T-helper 17 cell (primary cell): Measurements from ENCODE around the gene PCDHA2. TPM values are rescaled to one million over a fixed set of nuclear protein-coding genes. Genes with fewer than 3 reads are reported as not detected.
"Not testable (repeated sequence)": the region's sequence is repeated elsewhere in the genome, so short reads cannot be mapped to it uniquely, and the experiment has no call there.

ENCODE experiments used
- ATAC-seq: fragments of 150-1000 bp; cut with Tn5 transposase; 2 replicates; pipeline ENCODE4 v1.10.0; 2021; ENCODE audit warnings: mild to moderate bottlenecking, moderate library complexity
- DNase-seq, 3 donors: peaks; one replicate each; pipeline versions ENCODE4 v3.0.0 to v3.0.0-alpha.2; 2020 to 2021
- H3K9me3 ChIP-seq: one replicate; pipeline ENCODE4 v1.7.0; 2013; ENCODE audit warnings: low read length, mild to moderate bottlenecking; ENCODE audit not compliant: control insufficient read depth, poor library complexity, severe bottlenecking
- H3K27ac Mint-ChIP-seq: one replicate; pipeline ENCODE4 v1.8.0; 2022; ENCODE audit warnings: mild to moderate bottlenecking, moderate library complexity, mixed read lengths
- H3K27me3 Mint-ChIP-seq: one replicate; pipeline ENCODE4 v1.8.0; 2022; ENCODE audit warnings: mixed read lengths
- H3K36me3 Mint-ChIP-seq: one replicate; pipeline ENCODE4 v1.8.0; 2022; ENCODE audit warnings: low read depth, mixed read lengths
- H3K4me1 Mint-ChIP-seq: one replicate; pipeline ENCODE4 v1.8.0; 2022; ENCODE audit warnings: mild to moderate bottlenecking, mixed read lengths
- H3K4me3 Mint-ChIP-seq: one replicate; pipeline ENCODE4 v1.8.0; 2022; ENCODE audit warnings: mild to moderate bottlenecking, moderate library complexity, mixed read lengths
- total RNA-seq, 4 donors: library from RNA in 2 of 4; stranded (reverse) in 2 of 4; gene quantifications; one replicate each; pipeline ENCODE4 v1.2.3 and lab custom pipeline; 2022 to 2026

PCDHA2 gene
- total RNA-seq, 2 donors from 2014 or later = not detected

- H3K9me3 ChIP-seq = peaks cover 4% of the 10 kb centered on the region
- Mint-ChIP-seq H3K36me3 (no peaks in the 10 kb centered on the region), H3K4me3 (no peak within 1 kb of the TSS), H3K27me3 (peaks cover 9% of the 10 kb centered on the region), H3K4me1 (no peaks in the 10 kb centered on the region), H3K27ac (no peak within 1 kb of the TSS)
- ATAC-seq (no peak), DNase-seq (no peak)
These were observed 6.3 kb downstream of the PCDHA2 start, which contains the start of gene PCDHA3 for GRCh38 chr5:140800816-140801493. PCDHA3 (plus strand) TSS chr5:140801057.

- H3K4me1 Mint-ChIP-seq = no peaks in the 10 kb centered on the region
- H3K36me3 Mint-ChIP-seq = no peaks in the 10 kb centered on the region
- peaks cover 12% of the 10 kb centered on the region for H3K27me3 Mint-ChIP-seq
- DNase-seq (no peak), ATAC-seq (no peak)
- no peak overlapping the region for H3K4me3 Mint-ChIP-seq
- no peak overlapping the region for H3K27ac Mint-ChIP-seq
- H3K9me3 ChIP-seq = peaks cover 4% of the 10 kb centered on the region
These were observed 6.8 kb downstream of the PCDHA2 start for GRCh38 chr5:140801494-140801841.

GRCh38 chr5:140802381-140802780 is 7.7 kb downstream of the PCDHA2 start:
- not testable (repeated sequence) for H3K9me3 ChIP-seq, H3K36me3 Mint-ChIP-seq, H3K27ac Mint-ChIP-seq, H3K4me1 Mint-ChIP-seq, ATAC-seq, DNase-seq, H3K4me3 Mint-ChIP-seq
- peaks cover 12% of the 10 kb centered on the region for H3K27me3 Mint-ChIP-seq

GRCh38 chr5:140802781-140803271 is 8.2 kb downstream of the PCDHA2 start:
- Mint-ChIP-seq H3K4me3 (no peak overlapping the region), H3K36me3 (no peaks in the 10 kb centered on the region), H3K4me1 (no peaks in the 10 kb centered on the region), H3K27me3 (peaks cover 12% of the 10 kb centered on the region), H3K27ac (no peak overlapping the region)
- no peak for ATAC-seq
- H3K9me3 ChIP-seq = peaks cover 4% of the 10 kb centered on the region
- DNase-seq = no peak

- Mint-ChIP-seq H3K4me3 (no peak within 1 kb of the TSS), H3K4me1 (no peaks in the 10 kb centered on the region), H3K27me3 (peaks cover 12% of the 10 kb centered on the region), H3K27ac (no peak within 1 kb of the TSS), H3K36me3 (no peaks in the 10 kb centered on the region)
- peaks cover 4% of the 10 kb centered on the region for H3K9me3 ChIP-seq
- ATAC-seq (no peak), DNase-seq (no peak)
These were observed 12.5 kb downstream of the PCDHA2 start, which contains the start of gene PCDHA4 for GRCh38 chr5:140806834-140807775. PCDHA4 (plus strand) TSS chr5:140807068.

- H3K27me3 Mint-ChIP-seq = peaks cover 12% of the 10 kb centered on the region
- not testable (repeated sequence) for H3K9me3 ChIP-seq, DNase-seq, ATAC-seq, H3K4me3 Mint-ChIP-seq, H3K27ac Mint-ChIP-seq, H3K4me1 Mint-ChIP-seq, H3K36me3 Mint-ChIP-seq
These were observed 13.7 kb downstream of the PCDHA2 start for GRCh38 chr5:140808241-140808888.

GRCh38 chr5:140808889-140809291 is 14.2 kb downstream of the PCDHA2 start:
- H3K27ac Mint-ChIP-seq = no peak overlapping the region

GRCh38 chr5:140821375-140822280 is 27.0 kb downstream of the PCDHA2 start, which contains the start of gene PCDHA5:
PCDHA5 (plus strand) TSS chr5:140821613.
- H3K27me3 Mint-ChIP-seq = no peaks in the 10 kb centered on the region
- no peak within 1 kb of the TSS for H3K4me3 Mint-ChIP-seq
- ATAC-seq = no peak
- H3K27ac Mint-ChIP-seq = no peak within 1 kb of the TSS
- no peaks in the 10 kb centered on the region for H3K36me3 Mint-ChIP-seq
- no peaks in the 10 kb centered on the region for H3K9me3 ChIP-seq
- H3K4me1 Mint-ChIP-seq = no peaks in the 10 kb centered on the region
- no peak for DNase-seq

More at GRCh38 chr5:140808889-140809291, 14.2 kb downstream of the PCDHA2 start:
- Mint-ChIP-seq H3K4me3 (no peak overlapping the region), H3K27me3 (peaks cover 12% of the 10 kb centered on the region), H3K4me1 (no peaks in the 10 kb centered on the region), H3K36me3 (no peaks in the 10 kb centered on the region)
- no peak for DNase-seq
- H3K9me3 ChIP-seq = peaks cover 2% of the 10 kb centered on the region
- ATAC-seq = no peak

- no peaks in the 10 kb centered on the region for H3K9me3 ChIP-seq
- DNase-seq = no peak
- H3K4me3 Mint-ChIP-seq = no peak overlapping the region
- peaks cover 6% of the 10 kb centered on the region for H3K27me3 Mint-ChIP-seq
- H3K27ac Mint-ChIP-seq = no peak overlapping the region
- no peak for ATAC-seq
- H3K4me1 Mint-ChIP-seq = no peaks in the 10 kb centered on the region
- no peaks in the 10 kb centered on the region for H3K36me3 Mint-ChIP-seq
These were observed 27.6 kb downstream of the PCDHA2 start for GRCh38 chr5:140822281-140822629.

GRCh38 chr5:140822969-140823368 is 28.3 kb downstream of the PCDHA2 start:
- H3K9me3 ChIP-seq, H3K36me3 Mint-ChIP-seq, DNase-seq, H3K27ac Mint-ChIP-seq, H3K4me3 Mint-ChIP-seq, H3K4me1 Mint-ChIP-seq, ATAC-seq: not testable (repeated sequence)
- peaks cover 12% of the 10 kb centered on the region for H3K27me3 Mint-ChIP-seq

GRCh38 chr5:140823475-140823874 is 28.8 kb downstream of the PCDHA2 start:
- H3K4me1 Mint-ChIP-seq = no peaks in the 10 kb centered on the region
- DNase-seq (no peak), ATAC-seq (no peak)
- no peaks in the 10 kb centered on the region for H3K36me3 Mint-ChIP-seq
- H3K4me3 Mint-ChIP-seq = no peak overlapping the region
- H3K9me3 ChIP-seq = no peaks in the 10 kb centered on the region
- no peak overlapping the region for H3K27ac Mint-ChIP-seq
- peaks cover 17% of the 10 kb centered on the region for H3K27me3 Mint-ChIP-seq

GRCh38 chr5:140827704-140828361 is 33.2 kb downstream of the PCDHA2 start, which contains the start of gene PCDHA6:
PCDHA6 (plus strand) TSS chr5:140827960; CDS start chr5:140828092, 132 bp downstream.
- Mint-ChIP-seq H3K27ac (no peak within 1 kb of the TSS), H3K27me3 (peaks cover 18% of the 10 kb centered on the region), H3K4me1 (no peaks in the 10 kb centered on the region), H3K4me3 (no peak within 1 kb of the TSS), H3K36me3 (no peaks in the 10 kb centered on the region)
- no peaks in the 10 kb centered on the region for H3K9me3 ChIP-seq
- no peak for DNase-seq
- ATAC-seq = no peak
